Panc1 (cell line): ENCODE results near the gene NAA38.

Experiments
- CTCF ChIP-seq: fragments of 450-650 bp; IDR thresholded peaks from 2 replicates; pipeline ENCODE4 v1.5.1; 2017; ENCODE audit warnings: mild to moderate bottlenecking
- REST ChIP-seq, 2 experiments: IDR thresholded peaks; 2 replicates each; pipeline ENCODE4 v1.6.1; 2011 to 2012; ENCODE audit warnings: low read depth in 2 of 2, control low read depth in 1 of 2, low read length in 1 of 2, mild to moderate bottlenecking in 1 of 2, moderate library complexity in 1 of 2; ENCODE audit not compliant: insufficient read depth in 1 of 2
- SIN3A ChIP-seq: IDR thresholded peaks from 2 replicates; pipeline ENCODE4 v1.6.1; 2012; ENCODE audit warnings: low read depth, mild to moderate bottlenecking, low read length, moderate library complexity, borderline replicate concordance; ENCODE audit not compliant: insufficient read depth
- TCF7L2 ChIP-seq: IDR thresholded peaks from 2 replicates; pipeline ENCODE4 v1.6.1; 2011; ENCODE audit warnings: mild to moderate bottlenecking, low read depth, low read length, inconsistent platforms

GRCh38 chr17:7843536-7844291 is 13.6 kb downstream of the NAA38 start:
- peak; percentile 24; the same call in 1 of the 2 replicates for TF ChIP-seq TCF7L2
- TF ChIP-seq CTCF, result no peak
- peak; percentile 25; the same call in 1 of the 2 replicates for TF ChIP-seq SIN3A
- no peak for TF ChIP-seq REST (IDR thresholded peaks at IDR 0.05; ENCODE audit: insufficient read depth in 1 of 2, low read depth in 2 of 2, low read length in 1 of 2)
